PC-3 (cell line): Measurements from ENCODE around the gene TLN1. TPM values are rescaled to one million over a fixed set of nuclear protein-coding genes. Genes with fewer than 3 reads are reported as not detected.

Source experiments
- ATAC-seq: fragments of 200-7000 bp; cut with Tn5 transposase; 2 replicates; pipeline ENCODE4 v1.9.1; 2020; ENCODE audit warnings: mild to moderate bottlenecking, moderate library complexity
- BruUV-seq: library from RNA; stranded (reverse); fragments of 400-500 nt; replicated peaks from 2 replicates; lab custom pipeline; 2021; lab: Mats Ljungman, UMichigan
- CTCF ChIA-PET: fragments of 300-600 bp; sonication (Branson Sonifier 250); formaldehyde crosslinking; loops from one replicate; lab custom pipeline; 2022; ENCODE audit warnings: antibody characterized with exemption; lab: Charles Lee
- POLR2A ChIA-PET: fragments of 300-600 bp; sonication (Branson Sonifier 250); formaldehyde crosslinking; loops from one replicate; lab custom pipeline; 2022; ENCODE audit warnings: antibody characterized with exemption; ENCODE audit not compliant: unreplicated experiment; lab: Charles Lee
- DNase-seq: peaks from one replicate; pipeline ENCODE4 v3.0.0-alpha.2; 2015
- H2AFZ ChIP-seq: fragments of 300-600 bp; sonication (generic); 2 replicates; pipeline ENCODE4 v1.6.0; 2016; ENCODE audit warnings: antibody characterized with exemption, low read length
- H3F3A ChIP-seq: fragments of 300-600 bp; sonication (generic); one replicate; pipeline ENCODE4 v1.6.0; 2017; ENCODE audit warnings: antibody characterized with exemption, low read length, control low read depth, mild to moderate bottlenecking; ENCODE audit not compliant: unreplicated experiment
- H3K27ac ChIP-seq: fragments of 300-600 bp; sonication (generic); 2 replicates; pipeline ENCODE4 v1.5.1; 2016; ENCODE audit warnings: mild to moderate bottlenecking, low read length
- H3K27me3 ChIP-seq: fragments of 300-600 bp; sonication (generic); 2 replicates; pipeline ENCODE4 v1.6.1; 2016; ENCODE audit warnings: low read length, mixed read lengths
- H3K36me3 ChIP-seq: fragments of 300-600 bp; sonication (generic); 2 replicates; pipeline ENCODE4 v1.6.1; 2016; ENCODE audit warnings: low read depth, mixed run types, low read length, mixed read lengths
- H3K4me1 ChIP-seq: fragments of 300-600 bp; sonication (generic); 2 replicates; pipeline ENCODE4 v1.5.1; 2016; ENCODE audit warnings: low read length; ENCODE audit not compliant: insufficient read depth
- H3K4me2 ChIP-seq: fragments of 300-600 bp; sonication (generic); 2 replicates; pipeline ENCODE4 v1.6.0; 2016; ENCODE audit warnings: low read length
- H3K4me3 ChIP-seq: fragments of 300-600 bp; sonication (generic); 2 replicates; pipeline ENCODE4 v1.5.1; 2016; ENCODE audit warnings: mild to moderate bottlenecking, low read length, mixed read lengths
- H3K79me2 ChIP-seq: fragments of 300-600 bp; sonication (generic); 2 replicates; pipeline ENCODE4 v1.6.1; 2017; ENCODE audit warnings: low read length, mixed read lengths
- H3K9ac ChIP-seq: fragments of 300-600 bp; sonication (generic); 2 replicates; pipeline ENCODE4 v1.6.0; 2016; ENCODE audit warnings: mild to moderate bottlenecking, low read length
- H3K9me2 ChIP-seq: fragments of 300-600 bp; sonication (generic); replicated peaks from 2 replicates; pipeline ENCODE4 v1.6.1; 2016; ENCODE audit warnings: mixed run types, low read length, mixed read lengths
- H3K9me3 ChIP-seq: fragments of 300-600 bp; sonication (generic); 2 replicates; pipeline ENCODE4 v1.6.1; 2016; ENCODE audit warnings: low read length, mixed read lengths
- H4K20me1 ChIP-seq: fragments of 300-600 bp; sonication (generic); 2 replicates; pipeline ENCODE4 v1.6.1; 2016; ENCODE audit warnings: low read length, mixed read lengths
- EZH2 ChIP-seq: fragments of 300-600 bp; sonication (generic); IDR thresholded peaks from one replicate; pipeline ENCODE4 v1.6.1; 2017; ENCODE audit warnings: antibody characterized with exemption, mild to moderate bottlenecking, low read length; ENCODE audit not compliant: unreplicated experiment
- EZH2phosphoT487 ChIP-seq: fragments of 300-600 bp; sonication (generic); IDR thresholded peaks from 2 replicates; pipeline ENCODE4 v1.6.1; 2018; ENCODE audit warnings: mild to moderate bottlenecking, antibody characterized with exemption, low read length, borderline replicate concordance
- intact Hi-C: fragments of 100-400 bp; cut with micrococcal nuclease; formaldehyde crosslinking; loops from 2 replicates; pipeline ENCODE4 v1.9.0; 2023
- total RNA-seq: library from RNA; depleted of rRNA; stranded (reverse); fragments of >200 nt; gene quantifications from 2 replicates; pipeline ENCODE4 v1.2.3, GENCODE V29; 2014
- TF ChIP-seq, protein P1 (sequence below): fragments of 300-600 bp; sonication (generic); conservative IDR thresholded peaks from 2 replicates; pipeline ENCODE4 v1.5.1; 2017; ENCODE audit warnings: antibody characterized with exemption, low read depth, mild to moderate bottlenecking, low read length

Gene TLN1
- total RNA-seq, 1 experiment from 2014 or later, result 118 TPM

DNA sequence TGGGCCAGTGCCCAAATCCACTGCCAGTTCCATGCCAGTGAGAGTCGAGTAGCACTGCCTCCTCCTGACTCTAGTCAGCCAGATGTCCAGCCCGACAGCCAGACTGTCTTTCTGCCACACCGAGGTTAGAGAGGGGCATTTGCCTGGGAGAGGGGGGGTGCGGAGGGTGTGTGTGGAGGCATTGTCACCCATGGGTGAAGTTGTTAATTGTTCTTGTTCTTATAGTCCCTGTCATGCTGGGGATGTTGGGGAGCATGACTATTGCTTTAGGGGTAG is 18.2 kb upstream of the TLN1 start:
- POLR2A ChIA-PET, result interaction anchor here (0.9 to 1.0 kb wide), 2 partner anchors 13 to 18 kb away, joined by 3 to 6 read pairs; partner anchors contain the start of genes CREB3 and TLN1

DNA sequence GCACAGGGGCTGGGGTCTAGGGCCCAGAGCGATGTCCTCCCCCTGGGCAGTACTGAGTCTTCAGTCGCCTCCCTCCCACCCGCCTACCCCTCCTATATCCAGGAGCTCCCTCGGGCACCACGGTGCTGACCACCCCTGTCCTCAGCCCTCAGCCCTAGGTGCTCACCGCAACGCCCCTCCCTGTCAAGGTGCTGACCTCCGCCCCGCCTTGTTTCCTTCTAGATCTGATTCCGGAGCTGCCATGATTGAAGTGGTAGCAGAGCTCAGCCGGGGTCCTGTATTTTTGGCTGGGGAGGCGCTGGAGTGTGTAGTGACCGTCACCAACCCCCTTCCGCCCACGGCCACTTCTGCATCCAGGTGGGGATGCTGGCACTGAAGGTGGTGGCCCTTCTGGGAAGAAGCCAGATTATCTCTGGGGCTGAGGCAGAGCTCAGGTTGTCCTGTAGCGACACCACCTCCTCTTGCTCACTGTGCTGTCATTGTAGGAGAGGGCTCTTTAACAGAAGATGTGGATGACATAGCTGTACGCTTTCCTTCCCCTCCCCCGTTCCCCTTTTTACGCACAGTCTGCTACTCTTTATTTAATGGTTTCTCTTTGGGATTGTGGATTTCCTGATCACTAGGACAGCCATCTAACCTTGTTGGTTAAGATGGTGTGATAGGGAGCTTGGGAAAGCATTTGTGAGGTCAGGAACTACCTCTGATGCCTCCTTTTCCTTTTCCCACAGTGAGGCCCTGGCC is 17.7 kb upstream of the TLN1 start:
- H4K20me1 ChIP-seq, result peaks cover 23% of the 10 kb centered on the region
- no peaks in the 10 kb centered on the region for H3F3A ChIP-seq
- ATAC-seq, result peak; percentile 13
- H3K9me2 ChIP-seq, result no peaks in the 10 kb centered on the region
- no peak for TF ChIP-seq EZH2phosphoT487
- TF ChIP-seq, protein P1, sequence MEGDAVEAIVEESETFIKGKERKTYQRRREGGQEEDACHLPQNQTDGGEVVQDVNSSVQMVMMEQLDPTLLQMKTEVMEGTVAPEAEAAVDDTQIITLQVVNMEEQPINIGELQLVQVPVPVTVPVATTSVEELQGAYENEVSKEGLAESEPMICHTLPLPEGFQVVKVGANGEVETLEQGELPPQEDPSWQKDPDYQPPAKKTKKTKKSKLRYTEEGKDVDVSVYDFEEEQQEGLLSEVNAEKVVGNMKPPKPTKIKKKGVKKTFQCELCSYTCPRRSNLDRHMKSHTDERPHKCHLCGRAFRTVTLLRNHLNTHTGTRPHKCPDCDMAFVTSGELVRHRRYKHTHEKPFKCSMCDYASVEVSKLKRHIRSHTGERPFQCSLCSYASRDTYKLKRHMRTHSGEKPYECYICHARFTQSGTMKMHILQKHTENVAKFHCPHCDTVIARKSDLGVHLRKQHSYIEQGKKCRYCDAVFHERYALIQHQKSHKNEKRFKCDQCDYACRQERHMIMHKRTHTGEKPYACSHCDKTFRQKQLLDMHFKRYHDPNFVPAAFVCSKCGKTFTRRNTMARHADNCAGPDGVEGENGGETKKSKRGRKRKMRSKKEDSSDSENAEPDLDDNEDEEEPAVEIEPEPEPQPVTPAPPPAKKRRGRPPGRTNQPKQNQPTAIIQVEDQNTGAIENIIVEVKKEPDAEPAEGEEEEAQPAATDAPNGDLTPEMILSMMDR, result no peak
- no peak for TF ChIP-seq EZH2
- ChIA-PET CTCF (interaction anchor here (2.1 kb wide), 1 partner anchor 22 kb away, joined by 6 read pairs; no protein-coding TSS in a partner anchor), POLR2A (interaction anchor here (0.9 to 1.0 kb wide), 2 partner anchors 13 to 18 kb away, joined by 3 to 6 read pairs; partner anchors contain the start of genes CREB3 and TLN1)
- H3K36me3 ChIP-seq, result no peaks in the 10 kb centered on the region; the same call in 1 of the 2 replicates
- peak; percentile 19 for DNase-seq
- peak overlapping the region; percentile 65 for H3K27ac ChIP-seq
- no peaks in the 10 kb centered on the region for H3K27me3 ChIP-seq
- H3K4me3 ChIP-seq, result peak overlapping the region; percentile 95
- no peaks in the 10 kb centered on the region for H3K9me3 ChIP-seq
- H3K4me2 ChIP-seq, result peak overlapping the region; percentile 98
- peaks cover 61% of the 10 kb centered on the region for H3K79me2 ChIP-seq
- intact Hi-C loops, result no loop called here
- H3K4me1 ChIP-seq, result peaks cover 26% of the 10 kb centered on the region
- peak overlapping the region; percentile 91 for H3K9ac ChIP-seq
- peak overlapping the region; percentile 88 for H2AFZ ChIP-seq
- BruUV-seq, result no TSS peak

More for the DNA sequence above, 18.2 kb upstream of the TLN1 start:
- Histone ChIP-seq H3K9me3 (no peaks in the 10 kb centered on the region), H3K9me2 (no peaks in the 10 kb centered on the region), H3K36me3 (no peaks in the 10 kb centered on the region), H3K9ac (peak overlapping the region; percentile 91), H4K20me1 (peaks cover 22% of the 10 kb centered on the region), H3K4me3 (peak overlapping the region; percentile 95), H3K79me2 (peaks cover 55% of the 10 kb centered on the region), H3K27ac (peak overlapping the region; percentile 65), H3K4me2 (peak overlapping the region; percentile 98), H3K27me3 (no peaks in the 10 kb centered on the region), H3K4me1 (peaks cover 26% of the 10 kb centered on the region), H2AFZ (peak overlapping the region; percentile 88; the same call in 1 of the 2 replicates), H3F3A (no peaks in the 10 kb centered on the region)
- CTCF ChIA-PET, result interaction anchor here (2.1 kb wide), 1 partner anchor 22 kb away, joined by 6 read pairs; no protein-coding TSS in a partner anchor
- no peak for TF ChIP-seq EZH2
- TF ChIP-seq, protein P1, result no peak
- no peak for TF ChIP-seq EZH2phosphoT487
- ATAC-seq (no peak), DNase-seq (no peak)
- BruUV-seq, result no TSS peak
- intact Hi-C loops, result no loop called here
